Stimulated activated CD8-positive, alpha-beta memory T cell treated with anti-CD3 and anti-CD28 coated beads, Interleukin-4, amount 100 ng/mL, for 24 hours (primary cell): ENCODE measurements around the gene P2RX4.
A peak's percentile ranks its signal among the peaks of the same experiment; 100 is the strongest.
"Not testable (repeated sequence)": the region's sequence is repeated elsewhere in the genome, so short reads cannot be mapped to it uniquely, and the experiment has no call there.

ENCODE experiments used
- DNase-seq: peaks from one replicate; pipeline ENCODE4 v3.0.0-alpha.2; 2020; ENCODE audit warnings: low read depth

The P2RX4 gene

GRCh38 chr12:121223292-121224285 is 13.7 kb downstream of the P2RX4 start:
- DNase-seq = no peak

- no peak for DNase-seq
Measured at GRCh38 chr12:121224591-121224990, 14.7 kb downstream of the P2RX4 start.

GRCh38 chr12:121226399-121226798 is 16.5 kb downstream of the P2RX4 start:
- DNase-seq = no peak

GRCh38 chr12:121226871-121227270 is 16.9 kb downstream of the P2RX4 start:
- DNase-seq = not testable (repeated sequence)

GRCh38 chr12:121227294-121227693 is 17.4 kb downstream of the P2RX4 start:
- DNase-seq = no peak

GRCh38 chr12:121228919-121229665 is 19.2 kb downstream of the P2RX4 start:
- DNase-seq = no peak

- DNase-seq = peak; percentile 48
Measured at GRCh38 chr12:121229826-121230537, 20.1 kb downstream of the P2RX4 start.

- DNase-seq = no peak
Measured at GRCh38 chr12:121230538-121230907, 20.6 kb downstream of the P2RX4 start.

GRCh38 chr12:121232163-121232562 is 22.2 kb downstream of the P2RX4 start:
- DNase-seq = no peak

GRCh38 chr12:121232977-121233627 is 23.2 kb downstream of the P2RX4 start:
- DNase-seq = no peak

GRCh38 chr12:121233628-121234020 is 23.7 kb downstream of the P2RX4 start:
- no peak for DNase-seq

- DNase-seq = no peak
Measured at GRCh38 chr12:121236776-121237175, 26.8 kb downstream of the P2RX4 start.

- no peak for DNase-seq
Measured at GRCh38 chr12:121237415-121237814, 27.5 kb downstream of the P2RX4 start.

GRCh38 chr12:121238086-121238485 is 28.2 kb downstream of the P2RX4 start:
- DNase-seq = no peak

GRCh38 chr12:121238604-121239350 is 28.8 kb downstream of the P2RX4 start:
- DNase-seq = no peak

- DNase-seq = no peak
Measured at GRCh38 chr12:121239351-121240061, 29.6 kb downstream of the P2RX4 start.

GRCh38 chr12:121240062-121240420 is 30.1 kb downstream of the P2RX4 start:
- no peak for DNase-seq

GRCh38 chr12:121240484-121241101 is 30.7 kb downstream of the P2RX4 start:
- peak; percentile 81 for DNase-seq

- DNase-seq = no peak
Measured at GRCh38 chr12:121241156-121241970, 31.4 kb downstream of the P2RX4 start.
